ENCODE data around the gene SGO2. TPM values are rescaled to one million over a fixed set of nuclear protein-coding genes. Genes with fewer than 3 reads are reported as not detected.

Gene SGO2
- total and polyA plus RNA-seq, 2 of the 13 experiments (the other 11 are each of a cell fraction or from before 2014, with no cell fraction given) = 5.1 to 16.2 TPM

DNA sequence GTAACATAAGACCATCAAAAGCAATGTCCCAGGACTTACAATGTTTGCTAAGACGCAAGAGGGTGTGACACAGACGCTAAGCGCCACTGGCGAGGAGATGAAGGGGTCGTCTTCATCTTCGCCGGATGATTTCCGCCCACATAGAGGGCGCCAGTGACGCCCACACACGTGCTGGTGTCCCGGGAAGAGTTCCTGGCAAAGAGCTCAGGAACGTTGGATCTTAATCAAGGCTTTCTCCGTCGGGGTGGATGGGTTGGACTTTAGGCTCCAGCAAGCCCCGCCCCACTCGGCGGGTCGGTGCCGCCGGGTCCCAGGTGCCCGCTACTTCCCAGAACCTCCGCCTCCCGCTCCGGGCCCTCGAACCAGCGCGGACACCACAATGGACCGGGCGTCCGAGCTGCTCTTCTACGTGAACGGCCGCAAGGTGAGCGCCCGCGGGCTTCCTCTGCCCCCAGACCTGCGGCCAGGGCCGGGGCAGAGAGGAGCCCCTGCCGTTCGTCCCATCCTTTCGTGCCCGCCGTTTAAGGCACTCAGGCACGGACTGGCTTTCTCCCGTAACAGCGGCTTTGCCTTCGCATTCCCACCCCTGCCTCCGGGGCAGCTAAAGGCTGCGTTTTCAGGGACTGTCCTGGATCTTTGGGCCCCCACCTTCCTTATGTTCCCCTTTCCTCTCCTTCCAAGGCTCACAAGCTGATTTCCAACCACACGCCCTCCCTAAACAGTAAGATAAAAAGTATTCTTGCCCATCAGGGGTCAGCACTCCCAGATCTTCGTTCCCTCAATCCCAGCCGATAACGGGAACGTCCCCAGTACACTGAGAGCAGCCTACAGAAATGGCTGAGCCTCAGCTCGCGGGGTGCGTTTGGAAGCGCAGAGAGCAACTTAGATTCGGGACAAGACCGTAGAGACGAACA, 60.0 kb downstream of the SGO2 start, which contains the start of gene AOX1 (continued):
- peak; percentile 58; the same call in 1 of the 2 replicates for TF ChIP-seq ZBTB7A (CRISPR knock-in tag; IDR thresholded peaks at IDR 0.05)
- 0 out of 2 replicates have a peak, but pooled peaks have one; percentile 68 for TF ChIP-seq ZNF333 (CRISPR knock-in tag; IDR thresholded peaks at IDR 0.05; ENCODE audit: borderline replicate concordance)
- TF ChIP-seq HCFC1 (IDR thresholded peaks at IDR 0.05; ENCODE audit: low read depth, low read length) = no peak
- TF ChIP-seq KDM5B (CRISPR knock-in tag; IDR thresholded peaks at IDR 0.05; ENCODE audit: borderline replicate concordance) = peak; percentile 95
- TF ChIP-seq CEBPG (CRISPR knock-in tag; IDR thresholded peaks at IDR 0.05) = no peak
- TF ChIP-seq TBL1XR1 (IDR thresholded peaks at IDR 0.05; ENCODE audit: borderline replicate concordance, low read length, partially characterized antibody) = no peak
- TF ChIP-seq ZNF546 (CRISPR knock-in tag; conservative IDR thresholded peaks at IDR 0.05) = 0 out of 2 replicates have a peak, but pooled peaks have one; percentile 46
- TF ChIP-seq SIN3A (IDR thresholded peaks at IDR 0.05; ENCODE audit: borderline replicate concordance, low read depth, low read length) = no peak
- no peak; the same call in 1 of the 2 replicates for TF ChIP-seq ARHGAP35 (CRISPR knock-in tag; IDR thresholded peaks at IDR 0.05; ENCODE audit: borderline replicate concordance)
- TF ChIP-seq HOXA9 (CRISPR knock-in tag; IDR thresholded peaks at IDR 0.05; ENCODE audit: borderline replicate concordance) = no peak
- TF ChIP-seq, protein P1, sequence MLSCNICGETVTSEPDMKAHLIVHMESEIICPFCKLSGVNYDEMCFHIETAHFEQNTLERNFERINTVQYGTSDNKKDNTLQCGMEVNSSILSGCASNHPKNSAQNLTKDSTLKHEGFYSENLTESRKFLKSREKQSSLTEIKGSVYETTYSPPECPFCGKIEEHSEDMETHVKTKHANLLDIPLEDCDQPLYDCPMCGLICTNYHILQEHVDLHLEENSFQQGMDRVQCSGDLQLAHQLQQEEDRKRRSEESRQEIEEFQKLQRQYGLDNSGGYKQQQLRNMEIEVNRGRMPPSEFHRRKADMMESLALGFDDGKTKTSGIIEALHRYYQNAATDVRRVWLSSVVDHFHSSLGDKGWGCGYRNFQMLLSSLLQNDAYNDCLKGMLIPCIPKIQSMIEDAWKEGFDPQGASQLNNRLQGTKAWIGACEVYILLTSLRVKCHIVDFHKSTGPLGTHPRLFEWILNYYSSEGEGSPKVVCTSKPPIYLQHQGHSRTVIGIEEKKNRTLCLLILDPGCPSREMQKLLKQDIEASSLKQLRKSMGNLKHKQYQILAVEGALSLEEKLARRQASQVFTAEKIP (CRISPR knock-in tag; IDR thresholded peaks at IDR 0.05; ENCODE audit: borderline replicate concordance) = no peak
- TF ChIP-seq PAWR (CRISPR knock-in tag; IDR thresholded peaks at IDR 0.05; ENCODE audit: borderline replicate concordance) = no peak
- no peak for TF ChIP-seq ZFYVE20 (CRISPR knock-in tag; IDR thresholded peaks at IDR 0.05; ENCODE audit: borderline replicate concordance, low read depth)
- TF ChIP-seq SRSF4 (IDR thresholded peaks at IDR 0.05; ENCODE audit: low read depth, low read length, poor library complexity, severe bottlenecking) = no peak
- no peak; the same call in 1 of the 2 replicates for TF ChIP-seq ZNF225 (CRISPR knock-in tag; IDR thresholded peaks at IDR 0.05)
- TF ChIP-seq NFYC (CRISPR knock-in tag; IDR thresholded peaks at IDR 0.05) = no peak
- peak; percentile 79 for TF ChIP-seq KAT8 (CRISPR knock-in tag; IDR thresholded peaks at IDR 0.05)
- TF ChIP-seq, protein P2, sequence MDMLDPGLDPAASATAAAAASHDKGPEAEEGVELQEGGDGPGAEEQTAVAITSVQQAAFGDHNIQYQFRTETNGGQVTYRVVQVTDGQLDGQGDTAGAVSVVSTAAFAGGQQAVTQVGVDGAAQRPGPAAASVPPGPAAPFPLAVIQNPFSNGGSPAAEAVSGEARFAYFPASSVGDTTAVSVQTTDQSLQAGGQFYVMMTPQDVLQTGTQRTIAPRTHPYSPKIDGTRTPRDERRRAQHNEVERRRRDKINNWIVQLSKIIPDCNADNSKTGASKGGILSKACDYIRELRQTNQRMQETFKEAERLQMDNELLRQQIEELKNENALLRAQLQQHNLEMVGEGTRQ (IDR thresholded peaks at IDR 0.05; ENCODE audit: low read depth, low read length) = peak; percentile 23; the same call in 1 of the 2 replicates
- TF ChIP-seq, protein P2 (CRISPR knock-in tag; IDR thresholded peaks at IDR 0.05; ENCODE audit: borderline replicate concordance) = no peak
- TF ChIP-seq ZNF20 (CRISPR knock-in tag; IDR thresholded peaks at IDR 0.05) = no peak
- no peak for TF ChIP-seq ZKSCAN8 (CRISPR knock-in tag; IDR thresholded peaks at IDR 0.05; ENCODE audit: borderline replicate concordance)
- no peak for TF ChIP-seq CBX1 (IDR thresholded peaks at IDR 0.05; ENCODE audit: low read depth)
- no peak for TF ChIP-seq SRSF9 (IDR thresholded peaks at IDR 0.05; ENCODE audit: borderline replicate concordance, insufficient read depth, low read depth, low read length, poor library complexity, severe bottlenecking)
- TF ChIP-seq ZNF841 (CRISPR knock-in tag; IDR thresholded peaks at IDR 0.05; ENCODE audit: borderline replicate concordance) = no peak
- TF ChIP-seq TP53 (CRISPR knock-in tag; conservative IDR thresholded peaks at IDR 0.05) = no peak
- TF ChIP-seq HIVEP1 (CRISPR knock-in tag; IDR thresholded peaks at IDR 0.05) = peak; percentile 88
- peak; percentile 72; the same call in 1 of the 2 replicates for TF ChIP-seq ZSCAN29 (CRISPR knock-in tag; conservative IDR thresholded peaks at IDR 0.05)

Data from HepG2 (cell line).